Adipocyte (in vitro differentiated cells): ENCODE results near the gene MAGEC1.

Experiments used
- DNase-seq: peaks from one replicate; pipeline ENCODE4 v3.0.0-alpha.2; 2015; ENCODE audit warnings: low read depth
- H3K27me3 ChIP-seq: replicated peaks from 2 replicates; pipeline ENCODE4 v1.7.0; 2013; ENCODE audit warnings: mild to moderate bottlenecking, low read length, moderate library complexity; ENCODE audit not compliant: control insufficient read depth, insufficient read depth
- H3K36me3 ChIP-seq: 2 replicates; pipeline ENCODE4 v1.7.0; 2013; ENCODE audit warnings: low read length, mild to moderate bottlenecking, moderate library complexity; ENCODE audit not compliant: control insufficient read depth, insufficient read depth, severe bottlenecking
- H3K4me1 ChIP-seq: 2 replicates; pipeline ENCODE4 v1.7.0; 2013; ENCODE audit warnings: mild to moderate bottlenecking, low read length, moderate library complexity; ENCODE audit not compliant: control insufficient read depth, insufficient read depth
- H3K4me3 ChIP-seq: 2 replicates; pipeline ENCODE4 v1.7.0; 2013; ENCODE audit warnings: mild to moderate bottlenecking, low read length, moderate library complexity
- H3K9ac ChIP-seq: 2 replicates; pipeline ENCODE4 v1.7.0; 2013; ENCODE audit warnings: mild to moderate bottlenecking, low read length, moderate library complexity
- H3K9me3 ChIP-seq: 2 replicates; pipeline ENCODE4 v1.7.0; 2013; ENCODE audit warnings: mild to moderate bottlenecking, low read length, moderate library complexity; ENCODE audit not compliant: control insufficient read depth

MAGEC1 gene

GRCh38 chrX:141934059-141934641 lies 30.5 kb downstream of the MAGEC1 start:
- Histone ChIP-seq H3K36me3 (no peaks in the 10 kb centered on the region), H3K9ac (no peak overlapping the region), H3K9me3 (no peaks in the 10 kb centered on the region), H3K4me1 (no peaks in the 10 kb centered on the region), H3K27me3 (no peaks in the 10 kb centered on the region), H3K4me3 (no peak overlapping the region)
- DNase-seq, result no peak

- no peak overlapping the region for H3K4me3 ChIP-seq
Measured at GRCh38 chrX:141935645-141936044, 32.0 kb downstream of the MAGEC1 start.

GRCh38 chrX:141936080-141936479 lies 32.4 kb downstream of the MAGEC1 start:
- no peak overlapping the region for H3K4me3 ChIP-seq
- no peaks in the 10 kb centered on the region for H3K9me3 ChIP-seq
- no peaks in the 10 kb centered on the region for H3K4me1 ChIP-seq
- H3K36me3 ChIP-seq, result no peaks in the 10 kb centered on the region
- no peaks in the 10 kb centered on the region for H3K27me3 ChIP-seq
- H3K9ac ChIP-seq, result no peak overlapping the region
- peak; percentile 1 for DNase-seq

More at GRCh38 chrX:141935645-141936044, 32.0 kb downstream of the MAGEC1 start:
- no peak overlapping the region for H3K9ac ChIP-seq
- H3K9me3 ChIP-seq, result no peaks in the 10 kb centered on the region
- H3K27me3 ChIP-seq, result no peaks in the 10 kb centered on the region
- no peaks in the 10 kb centered on the region for H3K36me3 ChIP-seq
- H3K4me1 ChIP-seq, result no peaks in the 10 kb centered on the region
- DNase-seq, result no peak

- no peak overlapping the region for H3K4me3 ChIP-seq
- DNase-seq, result no peak
- H3K9ac ChIP-seq, result no peak overlapping the region
- no peaks in the 10 kb centered on the region for H3K27me3 ChIP-seq
- no peaks in the 10 kb centered on the region for H3K4me1 ChIP-seq
- no peaks in the 10 kb centered on the region for H3K9me3 ChIP-seq
- H3K36me3 ChIP-seq, result no peaks in the 10 kb centered on the region
Measured at GRCh38 chrX:141941234-141941633, 37.5 kb downstream of the MAGEC1 start.

- H3K27me3 ChIP-seq, result no peaks in the 10 kb centered on the region
- H3K4me1 ChIP-seq, result no peaks in the 10 kb centered on the region
- peaks cover 2% of the 10 kb centered on the region for H3K9me3 ChIP-seq
- no peaks in the 10 kb centered on the region for H3K36me3 ChIP-seq
- no peak overlapping the region for H3K4me3 ChIP-seq
- H3K9ac ChIP-seq, result no peak overlapping the region
- DNase-seq, result no peak
Measured at GRCh38 chrX:141945426-141945825, 41.7 kb downstream of the MAGEC1 start.

GRCh38 chrX:141947350-141947749 lies 43.7 kb downstream of the MAGEC1 start:
- H3K36me3 ChIP-seq, result no peaks in the 10 kb centered on the region
- H3K4me3 ChIP-seq, result no peak overlapping the region
- no peak overlapping the region for H3K9ac ChIP-seq
- H3K9me3 ChIP-seq, result peaks cover 9% of the 10 kb centered on the region
- no peak for DNase-seq
- no peaks in the 10 kb centered on the region for H3K27me3 ChIP-seq
- no peaks in the 10 kb centered on the region for H3K4me1 ChIP-seq

GRCh38 chrX:141952603-141953002 lies 48.9 kb downstream of the MAGEC1 start:
- Histone ChIP-seq H3K4me1 (no peaks in the 10 kb centered on the region), H3K9ac (no peak overlapping the region), H3K9me3 (peaks cover 9% of the 10 kb centered on the region), H3K4me3 (no peak overlapping the region), H3K36me3 (no peaks in the 10 kb centered on the region), H3K27me3 (no peaks in the 10 kb centered on the region)
- no peak for DNase-seq

GRCh38 chrX:141958675-141959074 lies 55.0 kb downstream of the MAGEC1 start:
- H3K9ac ChIP-seq, result no peak overlapping the region
- H3K27me3 ChIP-seq, result no peaks in the 10 kb centered on the region
- H3K4me3 ChIP-seq, result no peak overlapping the region
- no peaks in the 10 kb centered on the region for H3K4me1 ChIP-seq
- H3K36me3 ChIP-seq, result no peaks in the 10 kb centered on the region
- no peak for DNase-seq
- H3K9me3 ChIP-seq, result no peaks in the 10 kb centered on the region
